Kidney epithelial cell (primary cell): Measurements from ENCODE around the gene RYK. TPM values are rescaled to one million over a fixed set of nuclear protein-coding genes. Genes with fewer than 3 reads are reported as not detected.

Source experiments
- DNase-seq: peaks from one replicate; pipeline ENCODE4 v3.0.0-alpha.2; 2010; ENCODE audit warnings: low read depth
- H3K27me3 ChIP-seq: 2 replicates; pipeline ENCODE4 v1.6.0; 2011; ENCODE audit warnings: low read length; ENCODE audit not compliant: control insufficient read depth, insufficient read depth
- H3K36me3 ChIP-seq: 2 replicates; pipeline ENCODE4 v1.5.1; 2011; ENCODE audit warnings: low read length; ENCODE audit not compliant: control insufficient read depth, insufficient read depth
- H3K4me3 ChIP-seq: 2 replicates; pipeline ENCODE4 v1.5.1; 2011; ENCODE audit warnings: low read depth, mild to moderate bottlenecking, control low read depth, low read length
- CTCF ChIP-seq: IDR thresholded peaks from 2 replicates; pipeline ENCODE4 v1.5.1; 2011; ENCODE audit warnings: mild to moderate bottlenecking, moderate library complexity, low read length, control low read depth, inconsistent platforms; ENCODE audit not compliant: insufficient read depth, poor library complexity, severe bottlenecking
- total RNA-seq: library from RNA; depleted of rRNA; stranded (reverse); fragments of >200 nt; gene quantifications from 2 replicates; pipeline ENCODE4 v1.2.3, GENCODE V29; 2015

RYK gene
- total RNA-seq, 1 donor from 2014 or later = 57.6 TPM

- no peak for DNase-seq
- H3K27me3 ChIP-seq = no peaks in the 10 kb centered on the region
- no peak for TF ChIP-seq CTCF
- H3K36me3 ChIP-seq = no peaks in the 10 kb centered on the region
- no peak overlapping the region for H3K4me3 ChIP-seq
Measured at GRCh38 chr3:134148534-134148933, 102.1 kb downstream of the RYK start.

- no peak overlapping the region for H3K4me3 ChIP-seq
- H3K36me3 ChIP-seq = no peaks in the 10 kb centered on the region
- H3K27me3 ChIP-seq = no peaks in the 10 kb centered on the region
- DNase-seq = no peak
- TF ChIP-seq CTCF = no peak
Measured at GRCh38 chr3:134147411-134147810, 103.2 kb downstream of the RYK start.

- no peak for TF ChIP-seq CTCF
- Histone ChIP-seq H3K27me3 (no peaks in the 10 kb centered on the region), H3K4me3 (no peak overlapping the region), H3K36me3 (no peaks in the 10 kb centered on the region)
- DNase-seq = no peak
Measured at GRCh38 chr3:134146666-134147065, 104.0 kb downstream of the RYK start.

GRCh38 chr3:134145183-134145582, 105.5 kb downstream of the RYK start:
- Histone ChIP-seq H3K27me3 (no peaks in the 10 kb centered on the region), H3K36me3 (no peaks in the 10 kb centered on the region), H3K4me3 (no peak overlapping the region)
- no peak for DNase-seq
- no peak for TF ChIP-seq CTCF

GRCh38 chr3:134144694-134145093, 106.0 kb downstream of the RYK start:
- no peaks in the 10 kb centered on the region for H3K27me3 ChIP-seq
- no peak for TF ChIP-seq CTCF
- no peaks in the 10 kb centered on the region for H3K36me3 ChIP-seq
- no peak for DNase-seq
- no peak overlapping the region for H3K4me3 ChIP-seq

GRCh38 chr3:134143828-134144401, 106.7 kb downstream of the RYK start:
- H3K27me3 ChIP-seq = no peaks in the 10 kb centered on the region
- no peak for DNase-seq
- no peaks in the 10 kb centered on the region for H3K36me3 ChIP-seq
- TF ChIP-seq CTCF = no peak
- H3K4me3 ChIP-seq = no peak overlapping the region
